Lower leg skin (tissue), 3 donors: ENCODE results near the gene NOX5.

Experiments used
- POLR2A ChIP-seq, 2 donors: fragments of 450-650 bp; IDR thresholded peaks; one replicate each; pipeline ENCODE4 v1.6.1; 2016 to 2017; ENCODE audit warnings: antibody characterized with exemption in 2 of 2, mild to moderate bottlenecking in 1 of 2, moderate library complexity in 1 of 2
- TF ChIP-seq, protein P1 (sequence below), 3 donors: fragments of 450-650 bp; IDR thresholded peaks; one replicate each; pipeline ENCODE4 v1.5.1; 2016; ENCODE audit warnings: antibody characterized with exemption in 3 of 3, mild to moderate bottlenecking in 3 of 3, moderate library complexity in 2 of 3

DNA sequence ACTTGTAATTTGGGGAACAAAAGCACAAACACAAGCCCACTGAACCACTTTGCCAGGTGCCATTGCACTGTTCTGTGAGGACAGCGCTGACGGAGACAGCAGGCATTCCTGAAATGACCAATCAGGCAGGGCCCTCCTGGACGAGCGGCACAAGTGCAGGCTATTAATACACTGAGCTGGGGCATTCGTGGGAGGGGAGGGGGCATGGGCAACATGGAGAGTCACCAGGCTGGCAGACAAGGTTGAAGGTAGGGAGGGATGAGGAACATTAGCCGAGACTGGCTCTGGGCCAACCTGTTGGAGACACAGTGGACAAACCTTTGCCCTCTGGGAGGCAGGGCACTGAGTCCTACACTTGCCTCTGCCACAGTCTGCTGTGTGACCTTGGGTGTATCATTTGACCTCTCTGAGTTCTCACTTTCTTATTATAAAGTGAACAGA lies 45.6 kb downstream of the NOX5 start:
- TF ChIP-seq POLR2A (IDR thresholded peaks at IDR 0.05): no peak
- TF ChIP-seq, protein P1, sequence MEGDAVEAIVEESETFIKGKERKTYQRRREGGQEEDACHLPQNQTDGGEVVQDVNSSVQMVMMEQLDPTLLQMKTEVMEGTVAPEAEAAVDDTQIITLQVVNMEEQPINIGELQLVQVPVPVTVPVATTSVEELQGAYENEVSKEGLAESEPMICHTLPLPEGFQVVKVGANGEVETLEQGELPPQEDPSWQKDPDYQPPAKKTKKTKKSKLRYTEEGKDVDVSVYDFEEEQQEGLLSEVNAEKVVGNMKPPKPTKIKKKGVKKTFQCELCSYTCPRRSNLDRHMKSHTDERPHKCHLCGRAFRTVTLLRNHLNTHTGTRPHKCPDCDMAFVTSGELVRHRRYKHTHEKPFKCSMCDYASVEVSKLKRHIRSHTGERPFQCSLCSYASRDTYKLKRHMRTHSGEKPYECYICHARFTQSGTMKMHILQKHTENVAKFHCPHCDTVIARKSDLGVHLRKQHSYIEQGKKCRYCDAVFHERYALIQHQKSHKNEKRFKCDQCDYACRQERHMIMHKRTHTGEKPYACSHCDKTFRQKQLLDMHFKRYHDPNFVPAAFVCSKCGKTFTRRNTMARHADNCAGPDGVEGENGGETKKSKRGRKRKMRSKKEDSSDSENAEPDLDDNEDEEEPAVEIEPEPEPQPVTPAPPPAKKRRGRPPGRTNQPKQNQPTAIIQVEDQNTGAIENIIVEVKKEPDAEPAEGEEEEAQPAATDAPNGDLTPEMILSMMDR (IDR thresholded peaks at IDR 0.05): no peak
